K562 (cell line): Measurements from ENCODE around the gene ARMC6. TPM values are rescaled to one million over a fixed set of nuclear protein-coding genes. Genes with fewer than 3 reads are reported as not detected.
A peak's percentile ranks its signal among the peaks of the same experiment; 100 is the strongest.

ENCODE experiments used
- BRD9 ChIP-seq: fragments of 450-650 bp; IDR thresholded peaks from 2 replicates; pipeline ENCODE4 v1.6.1; 2018; ENCODE audit warnings: low read depth; ENCODE audit not compliant: partially characterized antibody
- ETS1 ChIP-seq: conservative IDR thresholded peaks from 2 replicates; pipeline ENCODE4 v1.6.1; 2011; ENCODE audit warnings: low read depth, mild to moderate bottlenecking, low read length; ENCODE audit not compliant: control insufficient read depth
- GTF2A2 ChIP-seq: IDR thresholded peaks from 2 replicates; pipeline ENCODE4 v1.6.1; 2016; ENCODE audit warnings: mild to moderate bottlenecking, missing genetic modification characterization, missing compliant biosample characterization
- JUN ChIP-seq, 2 experiments: sonication (generic) in 1 of 2; formaldehyde crosslinking in 1 of 2; IDR thresholded peaks; 2 replicates each; pipeline versions ENCODE4 v1.6.1 to v1.8.0; 2012 to 2022; ENCODE audit warnings: borderline replicate concordance in 2 of 2, mild to moderate bottlenecking in 2 of 2, improper control_type of control experiment in 1 of 2, low read depth in 1 of 2, low read length in 1 of 2, missing genetic modification reagents in 1 of 2
- MXI1 ChIP-seq: IDR thresholded peaks from 2 replicates; pipeline ENCODE4 v1.6.1; 2011; ENCODE audit warnings: low read depth, mild to moderate bottlenecking, improper control_type of control experiment, low read length
- NR2C1 ChIP-seq, 2 experiments: fragments of 450-650 bp; IDR thresholded peaks; 2 replicates each; pipeline ENCODE4 v1.6.1; 2017; ENCODE audit warnings: mild to moderate bottlenecking in 2 of 2, antibody characterized with exemption in 1 of 2, inconsistent platforms in 1 of 2, missing compliant biosample characterization in 1 of 2, missing genetic modification characterization in 1 of 2
- PCBP1 ChIP-seq: fragments of 200-400 bp; formaldehyde crosslinking; IDR thresholded peaks from 2 replicates; pipeline ENCODE4 v1.6.1; 2018; ENCODE audit warnings: mild to moderate bottlenecking, low read depth, low read length; ENCODE audit not compliant: poor library complexity, severe bottlenecking
- RBFOX2 ChIP-seq: fragments of 200-400 bp; formaldehyde crosslinking; IDR thresholded peaks from 2 replicates; pipeline ENCODE4 v1.6.1; 2017; ENCODE audit warnings: low read depth, mild to moderate bottlenecking, low read length, moderate library complexity
- RBM15 ChIP-seq: fragments of 200-400 bp; formaldehyde crosslinking; IDR thresholded peaks from 2 replicates; pipeline ENCODE4 v1.6.1; 2018; ENCODE audit warnings: mild to moderate bottlenecking, low read length, moderate library complexity; ENCODE audit not compliant: insufficient read depth
- TAF7 ChIP-seq: fragments of 450-650 bp; IDR thresholded peaks from 2 replicates; pipeline ENCODE4 v1.6.1; 2016; ENCODE audit warnings: missing genetic modification characterization, missing compliant biosample characterization
- TCF7L2 ChIP-seq: fragments of 150-350 bp; IDR thresholded peaks from 2 replicates; pipeline ENCODE4 v1.6.1; 2016; ENCODE audit warnings: low read depth, mild to moderate bottlenecking, low read length, moderate library complexity
- TOE1 ChIP-seq, 2 experiments: fragments of 450-650 bp in 1 of 2; sonication (generic) in 1 of 2; formaldehyde crosslinking in 1 of 2; IDR thresholded peaks; 2 replicates each; pipeline versions ENCODE4 v1.7.1 to v1.8.0; 2016 to 2022; ENCODE audit warnings: borderline replicate concordance in 2 of 2, mild to moderate bottlenecking in 2 of 2, antibody characterized with exemption in 1 of 2, inconsistent platforms in 1 of 2, low read depth in 1 of 2, missing genetic modification reagents in 1 of 2, moderate library complexity in 1 of 2
- ZBTB1 ChIP-seq: sonication (generic); formaldehyde crosslinking; IDR thresholded peaks from 2 replicates; pipeline ENCODE4 v1.8.1; 2023; ENCODE audit warnings: missing genetic modification reagents, low read depth, mild to moderate bottlenecking, borderline replicate concordance
- ZNF253 ChIP-seq: fragments of 250-450 bp; sonication (Bioruptor Pico); conservative IDR thresholded peaks from 2 replicates; pipeline ENCODE4 v1.6.1; 2021; ENCODE audit warnings: mild to moderate bottlenecking
- ZNF280B ChIP-seq: fragments of 250-450 bp; sonication (Bioruptor Pico); IDR thresholded peaks from 2 replicates; pipeline ENCODE4 v1.5.1; 2021; ENCODE audit warnings: mild to moderate bottlenecking
- ZNF695 ChIP-seq: fragments of 450-650 bp; formaldehyde crosslinking; IDR thresholded peaks from 2 replicates; pipeline ENCODE4 v1.4.0; 2020; ENCODE audit warnings: mild to moderate bottlenecking, moderate library complexity
- ZNF75A ChIP-seq: fragments of 450-650 bp; formaldehyde crosslinking; IDR thresholded peaks from 2 replicates; pipeline ENCODE4 v1.4.0; 2020; ENCODE audit warnings: mild to moderate bottlenecking
- polyA plus RNA-seq, 8 experiments: library from polyadenylated mRNA; depleted of rRNA in 4 of 8; stranded (reverse) in 5 of 8; unstranded in 3 of 8; fragments of >200 nt; fragmentation: Nextera tagmentation in 2 of 8; fragmentation: Illumina TruSeq in 1 of 8; extraction: Ambion mirVana in 2 of 8; extraction: Trizol in 1 of 8; gene quantifications; 2 replicates each; pipeline versions ENCODE4 v1.2.1 to v1.2.3, GENCODE V29; 2011 to 2014; ENCODE audit warnings: inconsistent platforms in 1 of 8, missing spikeins in 1 of 8
- total RNA-seq, 7 experiments: library from RNA; depleted of rRNA in 6 of 7; stranded (reverse); fragments of >200 nt in 6 of 7; fragmentation: Illumina TruSeq in 2 of 7; extraction: Trizol in 2 of 7; gene quantifications; 2 replicates each; pipeline versions ENCODE4 v1.2.1 to v1.2.3, GENCODE V29; 2011 to 2021; ENCODE audit warnings: low replicate concordance in 1 of 7
- TF ChIP-seq, protein P1 (sequence below): IDR thresholded peaks from 2 replicates; pipeline ENCODE4 v1.6.1; 2011; ENCODE audit not compliant: insufficient read length; ENCODE audit errors: extremely low read depth
- TF ChIP-seq, protein P2 (sequence below), 2 experiments: IDR thresholded peaks; 2 replicates each; pipeline ENCODE4 v1.6.1; 2011; ENCODE audit warnings: borderline replicate concordance in 1 of 2, control low read depth in 1 of 2, low read depth in 1 of 2, low read length in 1 of 2, mild to moderate bottlenecking in 1 of 2, mixed read lengths in 1 of 2, moderate library complexity in 1 of 2; ENCODE audit not compliant: insufficient read depth in 1 of 2, insufficient read length in 1 of 2, poor library complexity in 1 of 2, severe bottlenecking in 1 of 2; ENCODE audit errors: extremely low read depth in 1 of 2

ARMC6 gene
- total and polyA plus RNA-seq, 9 of the 15 experiments (the other 6 are each of a cell fraction or from before 2014, with no cell fraction given): 2.1 to 93.4 (median 63.6) TPM

DNA sequence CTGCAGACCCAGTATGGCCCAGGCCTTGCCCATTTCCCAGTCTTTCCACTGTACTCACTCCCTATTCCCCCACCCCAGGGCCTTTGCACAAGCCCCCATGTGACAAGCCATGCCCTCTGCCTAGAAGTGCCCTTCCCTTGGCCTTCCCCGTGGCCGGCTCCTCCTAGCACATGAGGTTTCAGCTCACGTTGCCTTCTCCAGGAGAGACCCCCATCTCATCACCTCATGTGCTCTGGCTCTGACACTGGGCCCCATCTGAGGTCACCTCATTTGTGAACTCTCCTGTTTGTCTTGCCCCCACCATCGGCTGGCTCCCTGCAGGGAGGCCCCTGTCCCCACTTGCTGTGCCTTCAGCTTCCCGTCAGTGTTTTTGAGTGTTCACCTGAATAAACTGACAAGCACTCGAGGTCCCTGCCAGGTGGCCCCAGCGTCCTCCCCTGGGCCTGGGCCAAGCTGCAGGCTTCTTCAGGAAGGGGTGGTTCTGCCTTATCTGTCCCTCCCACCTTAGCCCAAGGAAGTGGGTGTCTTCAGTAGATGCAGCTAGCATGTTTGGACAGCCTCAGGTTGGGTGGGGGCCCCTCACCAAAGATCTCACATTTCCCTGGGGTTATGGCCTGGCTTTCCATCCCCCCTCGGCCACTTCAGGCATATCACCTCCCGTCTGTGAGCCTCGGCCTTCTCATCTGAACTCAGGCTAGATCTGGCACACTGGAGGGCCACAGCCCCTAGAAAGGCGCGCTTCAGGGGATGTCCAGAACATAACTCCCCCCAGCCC, 26.6 kb downstream of the ARMC6 start (continued):
- TF ChIP-seq JUN (IDR thresholded peaks at IDR 0.05; ENCODE audit: borderline replicate concordance, low read depth, low read length): no peak
- TF ChIP-seq JUN (CRISPR knock-in tag; IDR thresholded peaks at IDR 0.05; ENCODE audit: borderline replicate concordance): peak; percentile 23; the same call in 1 of the 2 replicates
- TF ChIP-seq ZNF75A: no peak
- TF ChIP-seq ZBTB1 (CRISPR knock-in tag): no peak
- no peak for TF ChIP-seq ZNF280B (CRISPR knock-in tag)
- TF ChIP-seq BRD9: peak; percentile 15
- TF ChIP-seq, protein P1, sequence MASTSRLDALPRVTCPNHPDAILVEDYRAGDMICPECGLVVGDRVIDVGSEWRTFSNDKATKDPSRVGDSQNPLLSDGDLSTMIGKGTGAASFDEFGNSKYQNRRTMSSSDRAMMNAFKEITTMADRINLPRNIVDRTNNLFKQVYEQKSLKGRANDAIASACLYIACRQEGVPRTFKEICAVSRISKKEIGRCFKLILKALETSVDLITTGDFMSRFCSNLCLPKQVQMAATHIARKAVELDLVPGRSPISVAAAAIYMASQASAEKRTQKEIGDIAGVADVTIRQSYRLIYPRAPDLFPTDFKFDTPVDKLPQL: no peak
- no peak; the same call in 1 of the 2 replicates for TF ChIP-seq GTF2A2 (tag)
- 0 out of 2 replicates have a peak, but pooled peaks have one; percentile 22 for TF ChIP-seq TAF7
- peak; percentile 75 for TF ChIP-seq RBFOX2
- no peak for TF ChIP-seq TCF7L2
- no peak for TF ChIP-seq ZNF253 (CRISPR knock-in tag)
- no peak for TF ChIP-seq PCBP1
- no peak for TF ChIP-seq MXI1
- 0 out of 2 replicates have a peak, but pooled peaks have one; percentile 15 for TF ChIP-seq NR2C1 (IDR thresholded peaks at IDR 0.05)
- peak; percentile 42; the same call in 1 of the 2 replicates for TF ChIP-seq NR2C1 (tag; IDR thresholded peaks at IDR 0.05)
- no peak for TF ChIP-seq RBM15
- no peak for TF ChIP-seq TOE1 (IDR thresholded peaks at IDR 0.05; ENCODE audit: borderline replicate concordance)
- no peak for TF ChIP-seq TOE1 (CRISPR knock-in tag; IDR thresholded peaks at IDR 0.05; ENCODE audit: borderline replicate concordance, low read depth)
- peak; percentile 87 for TF ChIP-seq ETS1
- TF ChIP-seq ZNF695: no peak; the same call in 1 of the 2 replicates
- TF ChIP-seq, protein P2, sequence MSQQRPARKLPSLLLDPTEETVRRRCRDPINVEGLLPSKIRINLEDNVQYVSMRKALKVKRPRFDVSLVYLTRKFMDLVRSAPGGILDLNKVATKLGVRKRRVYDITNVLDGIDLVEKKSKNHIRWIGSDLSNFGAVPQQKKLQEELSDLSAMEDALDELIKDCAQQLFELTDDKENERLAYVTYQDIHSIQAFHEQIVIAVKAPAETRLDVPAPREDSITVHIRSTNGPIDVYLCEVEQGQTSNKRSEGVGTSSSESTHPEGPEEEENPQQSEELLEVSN (IDR thresholded peaks at IDR 0.05; ENCODE audit: borderline replicate concordance in 1 of 2, extremely low read depth in 1 of 2, insufficient read depth in 1 of 2, insufficient read length in 1 of 2, low read depth in 1 of 2, low read length in 1 of 2, poor library complexity in 1 of 2, severe bottlenecking in 1 of 2): peak; percentile 58 to 67
